NB4 (cell line): ENCODE results near the gene DNAJA4.

Experiments used
- CTCF ChIP-seq: IDR thresholded peaks from one replicate; pipeline ENCODE4 v1.5.1; 2012; ENCODE audit warnings: low read depth, low read length
- POLR2A ChIP-seq: IDR thresholded peaks from 2 replicates; pipeline ENCODE4 v1.6.1; 2011; ENCODE audit warnings: mild to moderate bottlenecking; ENCODE audit not compliant: insufficient read length; ENCODE audit errors: extremely low read depth

- TF ChIP-seq CTCF (peak; percentile 25), POLR2A (no peak)
These were observed 52.9 kb downstream of the DNAJA4 start for GRCh38 chr15:78317145-78317836.
